ENCODE results near the gene ATP9A.

GRCh38 chr20:51688600-51689244 is 79.5 kb downstream of the ATP9A start:
- TF ChIP-seq CTCF (IDR thresholded peaks at IDR 0.05): no peak
- no peak for TF ChIP-seq POLR2A (IDR thresholded peaks at IDR 0.05)
